OCI-M1 (cell line): ENCODE results near the gene EIF4E2.
"Not testable (repeated sequence)": the region's sequence is repeated elsewhere in the genome, so short reads cannot be mapped to it uniquely, and the experiment has no call there.

Experiments used
- DNase-seq: peaks from one replicate; lab custom pipeline; 2025; lab: John Stamatoyannopoulos, UW

The EIF4E2 gene

GRCh38 chr2:232568161-232568560, 17.7 kb downstream of the EIF4E2 start:
- DNase-seq, result peak; percentile 49

- no peak for DNase-seq
Measured at GRCh38 chr2:232569541-232569940, 19.1 kb downstream of the EIF4E2 start.

- DNase-seq, result not testable (repeated sequence)
Measured at GRCh38 chr2:232570481-232570880, 20.0 kb downstream of the EIF4E2 start.

- no peak for DNase-seq
Measured at GRCh38 chr2:232571026-232571474, 20.6 kb downstream of the EIF4E2 start.

GRCh38 chr2:232573042-232573441, 22.6 kb downstream of the EIF4E2 start:
- DNase-seq, result no peak

GRCh38 chr2:232573771-232574435, 23.4 kb downstream of the EIF4E2 start:
- DNase-seq, result no peak

- no peak for DNase-seq
Measured at GRCh38 chr2:232574674-232575403, 24.4 kb downstream of the EIF4E2 start.

- no peak for DNase-seq
Measured at GRCh38 chr2:232575404-232575746, 24.9 kb downstream of the EIF4E2 start.

GRCh38 chr2:232576995-232577394, 26.5 kb downstream of the EIF4E2 start:
- DNase-seq, result no peak

- no peak for DNase-seq
Measured at GRCh38 chr2:232577841-232578240, 27.4 kb downstream of the EIF4E2 start.

GRCh38 chr2:232578626-232579025, 28.1 kb downstream of the EIF4E2 start:
- no peak for DNase-seq

- no peak for DNase-seq
Measured at GRCh38 chr2:232580648-232580981, 30.1 kb downstream of the EIF4E2 start.

GRCh38 chr2:232581725-232582124, 31.2 kb downstream of the EIF4E2 start:
- no peak for DNase-seq

GRCh38 chr2:232584238-232584637, 33.7 kb downstream of the EIF4E2 start:
- DNase-seq, result no peak

- DNase-seq, result no peak
Measured at GRCh38 chr2:232586943-232587505, 36.5 kb downstream of the EIF4E2 start.

GRCh38 chr2:232587512-232587911, 37.0 kb downstream of the EIF4E2 start:
- no peak for DNase-seq

- DNase-seq, result no peak
Measured at GRCh38 chr2:232588031-232588430, 37.5 kb downstream of the EIF4E2 start.

GRCh38 chr2:232588680-232589585, 38.4 kb downstream of the EIF4E2 start:
- DNase-seq, result no peak

GRCh38 chr2:232592772-232593395, 42.4 kb downstream of the EIF4E2 start:
- no peak for DNase-seq

GRCh38 chr2:232593982-232594381, 43.5 kb downstream of the EIF4E2 start:
- no peak for DNase-seq

GRCh38 chr2:232597362-232598079, 47.0 kb downstream of the EIF4E2 start:
- no peak for DNase-seq
